Islet precursor cell (in vitro differentiated cells): Measurements from ENCODE around the gene KRT3.
"Not testable (repeated sequence)": the region's sequence is repeated elsewhere in the genome, so short reads cannot be mapped to it uniquely, and the experiment has no call there.

Experiments
- DNase-seq: peaks from one replicate; pipeline ENCODE4 v3.0.0-alpha.2; 2018

KRT3 gene

GRCh38 chr12:52756281-52756960, 39.5 kb downstream of the KRT3 start:
- DNase-seq: no peak

GRCh38 chr12:52755533-52755932, 40.4 kb downstream of the KRT3 start:
- no peak for DNase-seq

- DNase-seq: no peak
These were observed 41.8 kb downstream of the KRT3 start for GRCh38 chr12:52754135-52754534.

- DNase-seq: no peak
These were observed 42.6 kb downstream of the KRT3 start for GRCh38 chr12:52753283-52753682.

GRCh38 chr12:52752516-52752915, 43.4 kb downstream of the KRT3 start:
- DNase-seq: no peak

GRCh38 chr12:52751795-52752194, 44.1 kb downstream of the KRT3 start:
- no peak for DNase-seq

GRCh38 chr12:52750532-52750931, 45.4 kb downstream of the KRT3 start:
- DNase-seq: not testable (repeated sequence)

GRCh38 chr12:52749827-52750226, 46.1 kb downstream of the KRT3 start:
- no peak for DNase-seq

- no peak for DNase-seq
These were observed 47.3 kb downstream of the KRT3 start for GRCh38 chr12:52748578-52748977.

GRCh38 chr12:52745554-52745953, 50.4 kb downstream of the KRT3 start:
- DNase-seq: no peak

GRCh38 chr12:52744493-52745156, 51.3 kb downstream of the KRT3 start:
- DNase-seq: no peak

- no peak for DNase-seq
These were observed 53.0 kb downstream of the KRT3 start for GRCh38 chr12:52742822-52743457.

- no peak for DNase-seq
These were observed 53.7 kb downstream of the KRT3 start for GRCh38 chr12:52742196-52742580.

- peak; percentile 91 for DNase-seq
These were observed 54.3 kb downstream of the KRT3 start for GRCh38 chr12:52741375-52742195.

- no peak for DNase-seq
These were observed 55.3 kb downstream of the KRT3 start for GRCh38 chr12:52740584-52740983.

- no peak for DNase-seq
These were observed 56.0 kb downstream of the KRT3 start for GRCh38 chr12:52739963-52740362.
